OCI-LY3 (cell line): Measurements from ENCODE around the gene LSM7.

Source experiments
- EZH2phosphoT487 ChIP-seq: fragments of 200-600 bp; shearing (Covaris generic); IDR thresholded peaks from 2 replicates; pipeline ENCODE4 v1.6.1; 2018; ENCODE audit warnings: antibody characterized with exemption, mixed run types, low read depth
- TF ChIP-seq, protein P1 (sequence below): fragments of 200-600, 300-600 bp; sonication (generic); IDR thresholded peaks from 2 replicates; pipeline ENCODE4 v1.5.1; 2014; ENCODE audit warnings: antibody characterized with exemption, low read length, low read depth

- TF ChIP-seq, protein P1, sequence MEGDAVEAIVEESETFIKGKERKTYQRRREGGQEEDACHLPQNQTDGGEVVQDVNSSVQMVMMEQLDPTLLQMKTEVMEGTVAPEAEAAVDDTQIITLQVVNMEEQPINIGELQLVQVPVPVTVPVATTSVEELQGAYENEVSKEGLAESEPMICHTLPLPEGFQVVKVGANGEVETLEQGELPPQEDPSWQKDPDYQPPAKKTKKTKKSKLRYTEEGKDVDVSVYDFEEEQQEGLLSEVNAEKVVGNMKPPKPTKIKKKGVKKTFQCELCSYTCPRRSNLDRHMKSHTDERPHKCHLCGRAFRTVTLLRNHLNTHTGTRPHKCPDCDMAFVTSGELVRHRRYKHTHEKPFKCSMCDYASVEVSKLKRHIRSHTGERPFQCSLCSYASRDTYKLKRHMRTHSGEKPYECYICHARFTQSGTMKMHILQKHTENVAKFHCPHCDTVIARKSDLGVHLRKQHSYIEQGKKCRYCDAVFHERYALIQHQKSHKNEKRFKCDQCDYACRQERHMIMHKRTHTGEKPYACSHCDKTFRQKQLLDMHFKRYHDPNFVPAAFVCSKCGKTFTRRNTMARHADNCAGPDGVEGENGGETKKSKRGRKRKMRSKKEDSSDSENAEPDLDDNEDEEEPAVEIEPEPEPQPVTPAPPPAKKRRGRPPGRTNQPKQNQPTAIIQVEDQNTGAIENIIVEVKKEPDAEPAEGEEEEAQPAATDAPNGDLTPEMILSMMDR: no peak
- no peak for TF ChIP-seq EZH2phosphoT487
Measured at GRCh38 chr19:2283835-2284507, 44.4 kb downstream of the LSM7 start.
